ENCODE data around the gene DLGAP1. TPM values are rescaled to one million over a fixed set of nuclear protein-coding genes. Genes with fewer than 3 reads are reported as not detected.

The DLGAP1 gene
- total RNA-seq, 1 experiment from 2014 or later, result 23.2 TPM

- Histone ChIP-seq H2AFZ (ENCODE audit: low read length) (no peak overlapping the region), H2AK5ac (ENCODE audit: insufficient read length, low read length) (no peak overlapping the region), H2BK15ac (ENCODE audit: low read depth, low read length) (no peak overlapping the region), H4K20me1 (ENCODE audit: control insufficient read depth, insufficient read depth, insufficient read length) (no peaks in the 10 kb centered on the region), H2BK5ac (ENCODE audit: insufficient read length, low read length) (no peak overlapping the region), H4K5ac (ENCODE audit: insufficient read length, low read depth, low read length) (no peak overlapping the region), H3K14ac (ENCODE audit: insufficient read depth, low read length) (no peak overlapping the region), H3K23ac (ENCODE audit: insufficient read length, low read depth, low read length) (no peak overlapping the region), H3K79me2 (ENCODE audit: insufficient read depth, low read length) (no peaks in the 10 kb centered on the region), H3K23me2 (ENCODE audit: insufficient read length, low read depth, low read length, poor library complexity, severe bottlenecking) (no peaks in the 10 kb centered on the region), H2BK12ac (ENCODE audit: insufficient read length, low read depth, low read length) (no peak overlapping the region), H3K27ac (ENCODE audit: insufficient read length, low read depth, low read length) (no peak overlapping the region), H3K18ac (ENCODE audit: insufficient read length, low read depth, low read length) (no peak overlapping the region), H3K27me3 (ENCODE audit: insufficient read depth, low read length) (no peaks in the 10 kb centered on the region), H3K9me3 (ENCODE audit: control insufficient read depth, low read depth, low read length) (no peaks in the 10 kb centered on the region), H3K9ac (ENCODE audit: extremely low read depth, insufficient read length, low read length) (no peak overlapping the region), H3K56ac (ENCODE audit: insufficient read length, low read depth, low read length) (no peak overlapping the region), H2BK120ac (ENCODE audit: low read depth, low read length, poor library complexity, severe bottlenecking) (no peak overlapping the region), H3T11ph (ENCODE audit: low read length) (no peak overlapping the region), H3K4ac (ENCODE audit: low read depth, low read length) (no peak overlapping the region), H3K4me2 (ENCODE audit: insufficient read depth, insufficient read length, low read length) (no peak overlapping the region), H4K91ac (ENCODE audit: insufficient read length, low read depth, low read length) (no peak overlapping the region), H4K8ac (replicated peaks; ENCODE audit: insufficient read length, low read depth, low read length) (no peak overlapping the region), H3K79me1 (ENCODE audit: insufficient read depth, low read depth, low read length, poor library complexity, severe bottlenecking) (no peaks in the 10 kb centered on the region), H2BK20ac (ENCODE audit: low read depth, low read length, poor library complexity, severe bottlenecking) (no peak overlapping the region), H3K4me1 (ENCODE audit: insufficient read depth, low read length) (peaks cover 10% of the 10 kb centered on the region; the same call in 1 of the 2 replicates)
- TF ChIP-seq CTCF (conservative IDR thresholded peaks at IDR 0.05), result no peak
- no peaks in the 10 kb centered on the region for H3K9me3 Mint-ChIP-seq
- peak overlapping the region in 1 of 3 experiments; percentile 65; a peak in 1 of 7 replicates for H3K27ac Mint-ChIP-seq
- DNase-seq, result no peak
- peaks cover 39 to 41% of the 10 kb centered on the region in 2 experiments for H3K4me1 Mint-ChIP-seq
- peaks cover 0 to 4% (median 0%) of the 10 kb centered on the region in 3 experiments; a peak in 1 of 7 replicates for H3K36me3 Mint-ChIP-seq (ENCODE audit: insufficient read depth in 1 of 3, low read depth in 3 of 3)
- H3K27me3 Mint-ChIP-seq (ENCODE audit: low read depth), result no peaks in the 10 kb centered on the region; the same call in 1 of the 2 replicates
- H3K4me3 Mint-ChIP-seq, result no peak overlapping the region
- WGBS (ENCODE audit: extremely low coverage, insufficient read length, low lambda C conversion rate), result no CpG with 5 or more reads among the region's 5 CpGs
Measured at GRCh38 chr18:3653263-3653850, 801.8 kb downstream of the DLGAP1 start.
